ENCODE measurements around the gene GMPR. TPM values are rescaled to one million over a fixed set of nuclear protein-coding genes. Genes with fewer than 3 reads are reported as not detected.

GMPR gene
- total and polyA plus RNA-seq, 10 donors: 5.4 to 37.4 (median 13.8) TPM

DNA sequence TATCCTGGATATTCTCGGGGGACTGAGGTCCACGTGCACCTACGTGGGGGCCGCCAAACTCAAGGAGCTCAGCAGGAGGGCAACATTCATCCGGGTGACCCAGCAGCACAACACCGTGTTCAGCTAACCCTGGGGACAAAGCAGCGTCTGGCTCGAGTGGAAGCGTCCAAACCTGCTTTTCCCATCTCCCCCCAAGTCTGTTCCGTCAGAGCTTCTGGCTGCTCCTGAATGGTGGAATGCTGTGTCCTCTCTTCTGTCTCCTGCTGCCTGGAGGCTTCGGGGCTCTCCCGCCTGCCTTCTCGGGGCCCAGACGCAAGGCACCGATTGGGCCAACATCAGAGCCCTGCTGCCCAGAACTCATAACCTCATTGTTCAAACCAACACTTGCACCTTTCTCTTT lies 56.7 kb downstream of the GMPR start:
- no peak for DNase-seq
- Histone ChIP-seq H3K27ac (no peak overlapping the region), H3K9me3 (no peaks in the 10 kb centered on the region), H3K4me3 (no peak overlapping the region), H3K36me3 (peaks cover 0 to 21% (median 2%) of the 10 kb centered on the region in 6 donors), H3K27me3 (replicated peaks in 1 of 7) (no peaks in the 10 kb centered on the region), H3K4me1 (no peaks in the 10 kb centered on the region)
- intact Hi-C loops (cut with DNase I; ENCODE audit: low total_unique reads): no loop called here
- peak in 1 of 3 donors; percentile 23 for TF ChIP-seq POLR2AphosphoS5 (IDR thresholded peaks at IDR 0.05)
- TF ChIP-seq, protein P1, sequence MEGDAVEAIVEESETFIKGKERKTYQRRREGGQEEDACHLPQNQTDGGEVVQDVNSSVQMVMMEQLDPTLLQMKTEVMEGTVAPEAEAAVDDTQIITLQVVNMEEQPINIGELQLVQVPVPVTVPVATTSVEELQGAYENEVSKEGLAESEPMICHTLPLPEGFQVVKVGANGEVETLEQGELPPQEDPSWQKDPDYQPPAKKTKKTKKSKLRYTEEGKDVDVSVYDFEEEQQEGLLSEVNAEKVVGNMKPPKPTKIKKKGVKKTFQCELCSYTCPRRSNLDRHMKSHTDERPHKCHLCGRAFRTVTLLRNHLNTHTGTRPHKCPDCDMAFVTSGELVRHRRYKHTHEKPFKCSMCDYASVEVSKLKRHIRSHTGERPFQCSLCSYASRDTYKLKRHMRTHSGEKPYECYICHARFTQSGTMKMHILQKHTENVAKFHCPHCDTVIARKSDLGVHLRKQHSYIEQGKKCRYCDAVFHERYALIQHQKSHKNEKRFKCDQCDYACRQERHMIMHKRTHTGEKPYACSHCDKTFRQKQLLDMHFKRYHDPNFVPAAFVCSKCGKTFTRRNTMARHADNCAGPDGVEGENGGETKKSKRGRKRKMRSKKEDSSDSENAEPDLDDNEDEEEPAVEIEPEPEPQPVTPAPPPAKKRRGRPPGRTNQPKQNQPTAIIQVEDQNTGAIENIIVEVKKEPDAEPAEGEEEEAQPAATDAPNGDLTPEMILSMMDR (IDR thresholded peaks at IDR 0.05 in 8 of 11, conservative IDR thresholded peaks at IDR 0.05 in 3 of 11): no peak
- no peak for TF ChIP-seq POLR2A (IDR thresholded peaks at IDR 0.05)
- 88 to 96% (median 94%) methylated on average over 15 of the region's 15 CpGs for WGBS, 5 donors

- H3K27me3 ChIP-seq (replicated peaks in 1 of 7): no peaks in the 10 kb centered on the region
- intact Hi-C loops (cut with DNase I; ENCODE audit: low total_unique reads): no loop called here
- TF ChIP-seq POLR2A (IDR thresholded peaks at IDR 0.05) (no peak), POLR2AphosphoS5 (IDR thresholded peaks at IDR 0.05) (no peak)
- TF ChIP-seq, protein P1 (IDR thresholded peaks at IDR 0.05 in 8 of 11, conservative IDR thresholded peaks at IDR 0.05 in 3 of 11): no peak
- H3K27ac ChIP-seq: no peak overlapping the region
- no peaks in the 10 kb centered on the region for H3K9me3 ChIP-seq
- H3K4me1 ChIP-seq: no peaks in the 10 kb centered on the region
- H3K36me3 ChIP-seq: peaks cover 0 to 25% (median 2%) of the 10 kb centered on the region in 6 donors
- H3K4me3 ChIP-seq: no peak overlapping the region
- no peak for DNase-seq
- 90 to 98% (median 95%) methylated on average over 5 of the region's 5 CpGs for WGBS, 5 donors
These were observed 57.1 kb downstream of the GMPR start for GRCh38 chr6:16295471-16295870.

DNA sequence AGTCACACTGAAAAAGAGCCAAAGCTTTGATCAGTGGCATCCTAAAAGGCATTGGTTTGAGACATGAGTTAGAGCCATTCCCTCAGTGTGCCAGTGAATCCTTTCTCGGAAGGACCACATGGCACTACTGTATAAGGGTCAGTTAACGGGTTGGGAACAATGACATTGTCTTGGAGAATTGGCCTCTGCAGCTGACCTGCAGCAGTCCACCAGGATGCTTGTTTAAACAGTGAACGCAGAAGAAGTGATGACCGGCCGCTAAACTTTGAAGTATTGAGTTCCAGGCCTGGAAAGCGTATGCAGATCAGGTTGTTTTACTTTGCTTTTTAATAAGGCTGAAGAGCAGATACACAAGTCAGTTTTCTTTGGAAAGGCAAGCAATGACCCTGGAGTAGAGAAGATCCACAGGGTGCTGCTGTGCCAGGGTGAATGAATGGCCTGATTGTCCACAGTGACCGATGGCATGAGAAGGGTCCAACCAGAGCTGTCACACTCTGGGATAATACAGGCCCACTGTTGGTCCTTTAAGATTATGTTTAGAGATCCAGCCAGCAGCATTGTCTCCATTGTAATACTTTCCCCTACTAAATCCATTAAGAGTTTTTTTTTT lies 57.8 kb downstream of the GMPR start:
- intact Hi-C loops (cut with DNase I; ENCODE audit: low total_unique reads): no loop called here
- Histone ChIP-seq H3K36me3 (peaks cover 0 to 30% (median 0%) of the 10 kb centered on the region in 6 donors), H3K27me3 (replicated peaks in 1 of 7) (no peaks in the 10 kb centered on the region), H3K9me3 (no peaks in the 10 kb centered on the region), H3K4me3 (no peak overlapping the region), H3K27ac (no peak overlapping the region), H3K4me1 (no peaks in the 10 kb centered on the region)
- DNase-seq: no peak
- 93 to 100% (median 97%) methylated on average over 7 of the region's 7 CpGs for WGBS, 5 donors
- TF ChIP-seq POLR2A (IDR thresholded peaks at IDR 0.05): no peak
- TF ChIP-seq POLR2AphosphoS5 (IDR thresholded peaks at IDR 0.05): no peak
- TF ChIP-seq, protein P1 (IDR thresholded peaks at IDR 0.05 in 8 of 11, conservative IDR thresholded peaks at IDR 0.05 in 3 of 11): no peak

DNA sequence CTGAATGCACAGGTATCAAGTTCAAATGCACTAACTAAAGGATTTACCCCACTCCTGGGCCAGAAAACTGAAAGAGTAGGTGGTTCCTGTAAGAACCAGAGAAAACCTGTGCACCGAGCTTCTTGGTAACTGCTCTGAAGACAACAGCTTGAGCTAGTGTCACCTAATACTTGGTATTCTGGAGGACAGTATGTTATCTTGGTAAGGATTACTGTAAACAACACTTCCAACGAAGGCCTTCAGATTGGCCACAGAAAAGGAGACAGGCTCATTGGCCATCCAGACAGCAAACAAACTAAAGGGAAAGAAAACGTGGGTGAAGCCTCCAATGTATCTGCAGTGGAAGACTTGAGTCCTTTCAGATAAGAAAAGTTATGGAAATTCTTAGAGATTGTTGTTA lies 61.5 kb downstream of the GMPR start:
- no peak for TF ChIP-seq POLR2A (IDR thresholded peaks at IDR 0.05)
- TF ChIP-seq POLR2AphosphoS5 (IDR thresholded peaks at IDR 0.05): no peak
- TF ChIP-seq, protein P1 (IDR thresholded peaks at IDR 0.05 in 8 of 11, conservative IDR thresholded peaks at IDR 0.05 in 3 of 11): no peak
- peaks cover 0 to 60% (median 4%) of the 10 kb centered on the region in 6 donors for H3K36me3 ChIP-seq

More for the DNA sequence above, 61.5 kb downstream of the GMPR start:
- Histone ChIP-seq H3K27ac (no peak overlapping the region), H3K27me3 (replicated peaks in 1 of 7) (no peaks in the 10 kb centered on the region), H3K4me1 (peaks cover 0 to 3% (median 0%) of the 10 kb centered on the region in 6 donors), H3K4me3 (no peak overlapping the region), H3K9me3 (no peaks in the 10 kb centered on the region)
- intact Hi-C loops (cut with DNase I; ENCODE audit: low total_unique reads): no loop called here
- no peak for DNase-seq
- WGBS, 5 donors: 91 to 96% (median 93%) methylated on average over 3 of the region's 3 CpGs
